Measurements from ENCODE around the gene PHGDH. TPM values are rescaled to one million over a fixed set of nuclear protein-coding genes. Genes with fewer than 3 reads are reported as not detected.
"Not testable (repeated sequence)": the region's sequence is repeated elsewhere in the genome, so short reads cannot be mapped to it uniquely, and the experiment has no call there.

PHGDH gene
- total RNA-seq, 1 donor from 2014 or later = 280 TPM

- H3K4me1 Mint-ChIP-seq (ENCODE audit: low read depth, unreplicated experiment) = peaks cover 16% of the 10 kb centered on the region
- no peaks in the 10 kb centered on the region for H3K9me3 Mint-ChIP-seq (ENCODE audit: unreplicated experiment)
- no peaks in the 10 kb centered on the region for H3K36me3 Mint-ChIP-seq (ENCODE audit: unreplicated experiment)
- peaks cover 1% of the 10 kb centered on the region for H3K27me3 Mint-ChIP-seq (ENCODE audit: unreplicated experiment)
- TF ChIP-seq, protein P1, sequence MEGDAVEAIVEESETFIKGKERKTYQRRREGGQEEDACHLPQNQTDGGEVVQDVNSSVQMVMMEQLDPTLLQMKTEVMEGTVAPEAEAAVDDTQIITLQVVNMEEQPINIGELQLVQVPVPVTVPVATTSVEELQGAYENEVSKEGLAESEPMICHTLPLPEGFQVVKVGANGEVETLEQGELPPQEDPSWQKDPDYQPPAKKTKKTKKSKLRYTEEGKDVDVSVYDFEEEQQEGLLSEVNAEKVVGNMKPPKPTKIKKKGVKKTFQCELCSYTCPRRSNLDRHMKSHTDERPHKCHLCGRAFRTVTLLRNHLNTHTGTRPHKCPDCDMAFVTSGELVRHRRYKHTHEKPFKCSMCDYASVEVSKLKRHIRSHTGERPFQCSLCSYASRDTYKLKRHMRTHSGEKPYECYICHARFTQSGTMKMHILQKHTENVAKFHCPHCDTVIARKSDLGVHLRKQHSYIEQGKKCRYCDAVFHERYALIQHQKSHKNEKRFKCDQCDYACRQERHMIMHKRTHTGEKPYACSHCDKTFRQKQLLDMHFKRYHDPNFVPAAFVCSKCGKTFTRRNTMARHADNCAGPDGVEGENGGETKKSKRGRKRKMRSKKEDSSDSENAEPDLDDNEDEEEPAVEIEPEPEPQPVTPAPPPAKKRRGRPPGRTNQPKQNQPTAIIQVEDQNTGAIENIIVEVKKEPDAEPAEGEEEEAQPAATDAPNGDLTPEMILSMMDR (IDR thresholded peaks at IDR 0.05; ENCODE audit: partially characterized antibody, unreplicated experiment) = no peak
- no peak overlapping the region for H3K4me3 Mint-ChIP-seq (ENCODE audit: unreplicated experiment)
- no peak for DNase-seq
- H3K27ac Mint-ChIP-seq (ENCODE audit: unreplicated experiment) = no peak overlapping the region
These were observed 71.8 kb downstream of the PHGDH start for GRCh38 chr1:119783354-119784185.

DNA sequence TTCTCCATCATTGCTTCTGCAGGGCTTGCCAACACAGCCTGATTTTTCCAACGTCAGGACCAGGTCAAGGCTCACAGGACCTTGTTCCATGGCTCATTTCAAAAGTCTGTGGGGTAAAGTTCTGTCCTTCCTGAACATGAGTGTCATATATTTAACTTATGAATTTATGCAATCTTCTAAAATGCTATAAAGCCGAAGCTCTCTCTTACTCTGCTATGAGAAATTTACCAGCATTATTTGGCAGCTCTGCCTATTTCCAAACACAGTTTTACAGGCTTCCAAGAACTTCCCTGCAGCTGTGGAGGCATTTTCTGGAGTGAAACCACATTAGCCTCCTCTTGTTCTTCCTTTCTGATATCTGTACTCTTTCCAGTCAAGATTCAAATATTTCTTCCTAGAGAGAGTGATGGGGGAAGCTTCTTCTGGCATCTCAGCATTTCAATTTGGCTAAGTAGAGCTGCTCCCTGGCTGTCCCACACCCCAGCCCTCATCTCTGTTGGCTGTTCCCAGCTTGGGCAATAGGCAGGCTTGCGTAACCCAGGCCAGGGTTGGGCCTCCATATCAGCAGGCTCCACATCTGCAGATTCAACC lies 72.6 kb downstream of the PHGDH start:
- no peak overlapping the region for H3K27ac Mint-ChIP-seq (ENCODE audit: unreplicated experiment)
- no peak for DNase-seq
- TF ChIP-seq, protein P1 (IDR thresholded peaks at IDR 0.05; ENCODE audit: partially characterized antibody, unreplicated experiment) = no peak
- no peaks in the 10 kb centered on the region for H3K9me3 Mint-ChIP-seq (ENCODE audit: unreplicated experiment)
- H3K27me3 Mint-ChIP-seq (ENCODE audit: unreplicated experiment) = peaks cover 1% of the 10 kb centered on the region
- peaks cover 16% of the 10 kb centered on the region for H3K4me1 Mint-ChIP-seq (ENCODE audit: low read depth, unreplicated experiment)
- no peaks in the 10 kb centered on the region for H3K36me3 Mint-ChIP-seq (ENCODE audit: unreplicated experiment)
- H3K4me3 Mint-ChIP-seq (ENCODE audit: unreplicated experiment) = no peak overlapping the region

DNA sequence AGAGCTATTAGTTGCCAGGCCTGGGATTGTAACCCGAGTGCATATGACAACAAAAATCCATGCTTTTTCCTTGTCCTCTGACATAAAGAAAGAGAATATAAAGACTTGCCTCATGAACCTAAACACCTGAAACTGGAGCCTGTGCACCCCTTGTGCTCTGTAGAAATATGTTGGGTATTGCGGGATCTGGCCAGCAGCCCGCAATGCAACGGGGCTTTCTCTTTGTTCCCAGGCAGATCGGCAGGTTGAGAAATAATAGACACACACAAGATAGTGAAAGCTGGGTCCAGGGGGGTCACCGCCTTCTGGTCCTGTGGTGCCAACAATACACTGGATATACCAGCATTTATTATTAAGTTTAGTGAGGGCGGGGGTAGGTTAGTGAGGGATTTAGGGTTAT lies 74.3 kb downstream of the PHGDH start:
- not testable (repeated sequence) for H3K9me3 Mint-ChIP-seq (ENCODE audit: unreplicated experiment); H3K36me3 Mint-ChIP-seq (ENCODE audit: unreplicated experiment); H3K27me3 Mint-ChIP-seq (ENCODE audit: unreplicated experiment); H3K27ac Mint-ChIP-seq (ENCODE audit: unreplicated experiment); H3K4me3 Mint-ChIP-seq (ENCODE audit: unreplicated experiment); DNase-seq
- H3K4me1 Mint-ChIP-seq (ENCODE audit: low read depth, unreplicated experiment) = peaks cover 12% of the 10 kb centered on the region

GRCh38 chr1:119786473-119787050 lies 74.8 kb downstream of the PHGDH start:
- H3K27me3 Mint-ChIP-seq (ENCODE audit: unreplicated experiment); H3K9me3 Mint-ChIP-seq (ENCODE audit: unreplicated experiment); H3K27ac Mint-ChIP-seq (ENCODE audit: unreplicated experiment); H3K36me3 Mint-ChIP-seq (ENCODE audit: unreplicated experiment); H3K4me3 Mint-ChIP-seq (ENCODE audit: unreplicated experiment); DNase-seq: not testable (repeated sequence)
- H3K4me1 Mint-ChIP-seq (ENCODE audit: low read depth, unreplicated experiment) = peaks cover 11% of the 10 kb centered on the region

DNA sequence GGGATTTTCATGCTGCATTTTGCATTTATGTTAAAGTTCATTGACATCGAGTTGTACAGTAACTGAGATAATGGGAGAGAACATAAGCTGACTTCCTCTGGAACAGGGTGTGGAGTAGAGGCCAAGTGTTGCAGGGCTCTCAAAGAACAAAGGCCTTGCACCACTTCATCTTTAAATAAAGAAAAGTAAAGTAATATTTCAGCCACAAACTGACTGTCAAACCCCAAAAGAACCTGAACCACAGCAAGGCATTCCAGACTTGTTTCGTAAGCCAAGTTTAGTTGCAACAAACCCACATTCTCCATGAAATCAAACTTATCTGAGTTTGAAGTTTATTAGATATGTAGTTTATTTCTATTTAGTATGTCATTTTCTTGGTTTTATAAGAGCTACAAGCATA lies 76.0 kb downstream of the PHGDH start:
- DNase-seq = no peak
- H3K9me3 Mint-ChIP-seq (ENCODE audit: unreplicated experiment) = no peaks in the 10 kb centered on the region
- H3K4me3 Mint-ChIP-seq (ENCODE audit: unreplicated experiment) = no peak overlapping the region
- H3K27ac Mint-ChIP-seq (ENCODE audit: unreplicated experiment) = no peak overlapping the region
- TF ChIP-seq, protein P1 (IDR thresholded peaks at IDR 0.05; ENCODE audit: partially characterized antibody, unreplicated experiment) = no peak
- peaks cover 1% of the 10 kb centered on the region for H3K27me3 Mint-ChIP-seq (ENCODE audit: unreplicated experiment)
- peaks cover 7% of the 10 kb centered on the region for H3K4me1 Mint-ChIP-seq (ENCODE audit: low read depth, unreplicated experiment)
- H3K36me3 Mint-ChIP-seq (ENCODE audit: unreplicated experiment) = no peaks in the 10 kb centered on the region

Measured in glutamatergic neuron (in vitro differentiated cells).